Measurements from ENCODE around the gene INTS3.

DNA sequence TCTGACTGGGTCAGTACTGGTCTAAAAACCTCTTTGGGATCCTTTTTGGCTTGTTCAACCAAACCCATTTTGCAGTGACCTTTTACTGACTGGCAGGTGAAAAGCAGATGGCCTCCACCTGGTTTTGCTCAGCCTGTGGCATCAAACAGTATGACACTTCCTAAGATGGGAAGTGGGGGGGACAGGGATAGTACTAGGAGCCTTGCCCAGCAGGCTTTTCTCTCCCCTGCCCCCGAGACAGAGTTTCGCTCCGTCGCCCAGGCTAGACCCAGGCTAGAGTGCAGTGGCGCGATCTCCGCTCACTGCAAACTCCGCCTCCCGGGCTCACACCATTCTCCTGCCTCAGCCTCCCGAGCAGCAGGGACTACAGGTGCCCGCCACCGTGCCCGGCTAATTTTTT lies 18.3 kb downstream of the INTS3 start:
- TF ChIP-seq, protein P1, sequence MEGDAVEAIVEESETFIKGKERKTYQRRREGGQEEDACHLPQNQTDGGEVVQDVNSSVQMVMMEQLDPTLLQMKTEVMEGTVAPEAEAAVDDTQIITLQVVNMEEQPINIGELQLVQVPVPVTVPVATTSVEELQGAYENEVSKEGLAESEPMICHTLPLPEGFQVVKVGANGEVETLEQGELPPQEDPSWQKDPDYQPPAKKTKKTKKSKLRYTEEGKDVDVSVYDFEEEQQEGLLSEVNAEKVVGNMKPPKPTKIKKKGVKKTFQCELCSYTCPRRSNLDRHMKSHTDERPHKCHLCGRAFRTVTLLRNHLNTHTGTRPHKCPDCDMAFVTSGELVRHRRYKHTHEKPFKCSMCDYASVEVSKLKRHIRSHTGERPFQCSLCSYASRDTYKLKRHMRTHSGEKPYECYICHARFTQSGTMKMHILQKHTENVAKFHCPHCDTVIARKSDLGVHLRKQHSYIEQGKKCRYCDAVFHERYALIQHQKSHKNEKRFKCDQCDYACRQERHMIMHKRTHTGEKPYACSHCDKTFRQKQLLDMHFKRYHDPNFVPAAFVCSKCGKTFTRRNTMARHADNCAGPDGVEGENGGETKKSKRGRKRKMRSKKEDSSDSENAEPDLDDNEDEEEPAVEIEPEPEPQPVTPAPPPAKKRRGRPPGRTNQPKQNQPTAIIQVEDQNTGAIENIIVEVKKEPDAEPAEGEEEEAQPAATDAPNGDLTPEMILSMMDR (IDR thresholded peaks at IDR 0.05) = no peak
- no peak for TF ChIP-seq POLR2AphosphoS5 (IDR thresholded peaks at IDR 0.05)

All from upper lobe of left lung (tissue), 4 donors.